Stimulated activated CD4-positive, alpha-beta T cell treated with anti-CD3 and anti-CD28 coated beads, Interleukin-1b, Interleukin-23, amount 100 ng/mL, for 48 hours (primary cell): Measurements from ENCODE around the gene GNPTG.
"Not testable (repeated sequence)": the region's sequence is repeated elsewhere in the genome, so short reads cannot be mapped to it uniquely, and the experiment has no call there.

Experiments used
- DNase-seq: peaks from one replicate; pipeline ENCODE4 v3.0.0-alpha.2; 2020

The GNPTG gene

DNA sequence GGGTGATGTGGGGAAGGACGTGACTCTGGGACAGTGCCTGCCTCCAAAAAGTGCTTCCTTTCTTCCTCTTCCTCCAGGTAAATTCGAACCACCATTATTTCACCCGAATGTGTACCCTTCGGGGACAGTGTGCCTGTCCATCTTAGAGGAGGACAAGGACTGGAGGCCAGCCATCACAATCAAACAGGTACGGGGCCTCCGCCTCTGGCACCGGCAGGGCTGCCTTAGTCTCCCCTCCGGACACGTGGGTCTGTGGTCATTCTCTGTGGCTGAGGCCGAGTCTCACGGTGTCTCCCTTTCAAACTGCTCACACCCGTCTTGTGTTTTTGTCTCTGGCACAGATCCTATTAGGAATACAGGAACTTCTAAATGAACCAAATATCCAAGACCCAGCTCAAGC lies 31.6 kb upstream of the GNPTG start:
- no peak for DNase-seq

DNA sequence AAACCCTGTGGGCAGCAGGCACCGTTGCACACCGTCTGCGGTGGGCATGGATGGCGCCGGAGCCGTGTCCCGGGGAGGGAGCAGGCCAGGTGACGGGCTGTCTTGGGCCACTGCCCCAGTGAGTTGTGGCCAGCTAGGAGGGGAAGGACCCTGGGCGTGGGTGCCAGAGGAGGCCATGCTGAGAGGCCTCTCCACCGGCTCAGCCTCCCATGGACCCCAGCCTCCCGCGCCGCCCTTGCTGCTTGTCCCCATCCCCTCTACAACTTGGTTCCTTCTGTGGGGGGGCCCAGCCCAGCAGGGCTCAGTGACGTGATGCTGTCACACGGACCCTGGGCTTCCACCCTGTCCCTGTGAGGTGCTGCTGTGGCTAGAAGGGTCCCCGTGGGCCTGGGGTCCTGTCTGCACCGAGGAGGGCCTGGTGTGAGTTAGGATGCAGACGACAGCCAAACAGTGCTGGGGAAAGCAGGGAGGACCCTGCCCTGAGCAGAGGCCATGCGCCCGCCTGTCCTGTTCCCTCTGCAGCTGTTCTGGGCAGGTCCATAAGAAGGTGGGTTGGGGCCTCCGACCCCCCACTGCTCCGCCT lies 31.0 kb upstream of the GNPTG start:
- DNase-seq, result no peak

DNA sequence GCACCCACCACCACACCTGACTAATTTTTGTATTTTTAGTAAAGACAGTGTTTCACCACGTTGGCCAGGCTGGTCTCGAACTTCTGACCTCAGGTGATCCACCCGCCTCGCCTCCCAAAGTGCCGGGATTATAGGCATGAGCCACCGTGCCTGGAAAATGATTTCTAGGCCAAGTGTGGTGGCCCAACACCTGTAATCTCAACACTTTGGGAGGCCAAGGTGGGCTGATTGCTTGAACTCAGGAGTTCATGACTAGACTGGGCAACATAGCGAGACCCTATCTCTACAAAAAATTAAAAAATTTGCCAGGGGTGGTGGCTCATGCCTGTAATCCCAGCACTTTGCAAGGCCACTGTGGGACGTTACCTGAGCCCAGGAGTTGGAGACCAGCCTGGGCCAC lies 29.3 kb upstream of the GNPTG start:
- DNase-seq, result no peak

DNA sequence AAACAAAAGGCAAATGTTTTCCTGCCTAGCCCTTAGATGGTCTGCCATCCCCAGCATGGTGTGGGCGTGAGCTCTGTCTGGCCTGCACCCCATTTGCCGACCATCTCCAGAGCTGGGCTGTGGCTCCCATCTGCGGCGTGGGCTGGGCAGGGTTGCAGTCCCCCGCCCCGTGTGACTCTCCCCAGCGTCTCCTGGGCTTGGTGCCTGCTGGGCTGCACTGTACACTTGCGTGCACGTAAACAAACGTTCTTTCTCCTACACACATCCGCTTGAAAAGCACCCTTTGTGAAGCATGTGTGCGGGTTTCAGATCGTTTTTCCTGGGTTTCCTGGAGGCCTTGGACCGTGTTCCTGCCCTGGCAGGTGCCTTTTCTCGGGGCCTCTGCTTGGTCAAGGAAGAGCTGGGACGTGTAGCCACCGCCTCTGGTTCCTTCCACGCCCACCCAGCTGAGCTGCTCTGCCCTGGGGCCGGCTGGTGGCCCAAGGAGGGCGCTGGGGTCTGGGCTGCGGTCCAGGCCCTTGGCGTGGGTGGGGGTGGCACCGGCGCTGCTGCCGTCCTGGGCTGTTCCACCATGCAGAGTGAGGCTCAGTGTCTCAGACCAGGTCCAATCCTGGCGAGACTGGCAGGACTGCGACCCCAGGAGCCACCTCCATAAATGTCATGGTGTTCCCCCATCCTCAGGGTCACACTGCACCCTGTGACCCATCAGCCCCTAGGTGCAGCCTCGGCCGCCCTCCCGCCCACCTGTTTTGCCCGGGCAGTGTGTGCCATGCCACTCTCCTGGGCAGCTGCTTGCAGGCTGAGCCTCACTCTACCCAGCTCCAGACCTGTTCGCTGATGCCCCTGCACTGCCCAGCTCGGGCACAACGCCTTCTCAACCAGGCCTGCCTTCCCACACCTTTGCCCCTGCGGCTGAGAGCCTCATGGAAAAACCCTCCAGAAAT lies 28.2 kb upstream of the GNPTG start:
- DNase-seq, result no peak

DNA sequence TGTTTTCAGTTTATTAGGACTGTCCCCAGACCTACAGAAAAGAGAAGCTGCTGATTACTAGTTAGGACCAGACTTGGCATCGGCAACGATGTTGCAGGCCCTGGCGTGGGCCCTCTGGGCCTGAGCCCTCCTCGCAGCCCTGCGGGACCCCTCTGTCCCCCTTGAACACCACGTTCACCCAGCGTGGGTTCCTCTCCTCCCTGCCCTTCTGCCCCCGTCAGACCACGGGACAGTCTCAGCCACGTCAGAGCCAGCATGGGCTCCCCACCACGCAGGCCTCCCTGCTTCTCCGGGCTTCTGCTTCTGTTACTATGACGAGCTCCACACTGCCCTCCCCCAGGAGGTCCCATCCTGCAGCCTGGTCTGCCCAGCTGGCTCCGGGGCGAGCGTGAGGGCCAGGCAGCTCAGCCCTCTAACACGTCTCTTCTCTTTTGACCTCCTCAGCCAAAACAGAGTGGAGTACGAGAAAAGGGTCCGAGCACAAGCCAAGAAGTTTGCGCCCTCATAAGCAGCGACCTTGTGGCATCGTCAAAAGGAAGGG lies 27.4 kb upstream of the GNPTG start:
- no peak for DNase-seq

DNA sequence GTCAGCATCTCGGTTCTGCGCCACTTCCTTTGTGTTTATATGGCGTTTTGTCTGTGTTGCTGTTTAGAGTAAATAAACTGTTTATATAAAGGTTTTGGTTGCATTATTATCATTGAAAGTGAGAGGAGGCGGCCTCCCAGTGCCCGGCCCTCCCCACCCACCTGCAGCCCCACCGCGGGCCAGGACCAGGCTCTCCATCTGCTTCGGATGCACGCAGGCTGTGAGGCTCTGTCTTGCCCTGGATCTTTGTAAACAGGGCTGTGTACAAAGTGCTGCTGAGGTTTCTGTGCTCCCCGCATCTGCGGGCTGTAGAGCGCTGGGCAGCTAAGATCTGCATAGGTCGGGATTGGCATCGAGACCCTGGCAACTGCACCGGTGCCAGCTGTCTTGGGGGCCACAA lies 26.5 kb upstream of the GNPTG start:
- no peak for DNase-seq

DNA sequence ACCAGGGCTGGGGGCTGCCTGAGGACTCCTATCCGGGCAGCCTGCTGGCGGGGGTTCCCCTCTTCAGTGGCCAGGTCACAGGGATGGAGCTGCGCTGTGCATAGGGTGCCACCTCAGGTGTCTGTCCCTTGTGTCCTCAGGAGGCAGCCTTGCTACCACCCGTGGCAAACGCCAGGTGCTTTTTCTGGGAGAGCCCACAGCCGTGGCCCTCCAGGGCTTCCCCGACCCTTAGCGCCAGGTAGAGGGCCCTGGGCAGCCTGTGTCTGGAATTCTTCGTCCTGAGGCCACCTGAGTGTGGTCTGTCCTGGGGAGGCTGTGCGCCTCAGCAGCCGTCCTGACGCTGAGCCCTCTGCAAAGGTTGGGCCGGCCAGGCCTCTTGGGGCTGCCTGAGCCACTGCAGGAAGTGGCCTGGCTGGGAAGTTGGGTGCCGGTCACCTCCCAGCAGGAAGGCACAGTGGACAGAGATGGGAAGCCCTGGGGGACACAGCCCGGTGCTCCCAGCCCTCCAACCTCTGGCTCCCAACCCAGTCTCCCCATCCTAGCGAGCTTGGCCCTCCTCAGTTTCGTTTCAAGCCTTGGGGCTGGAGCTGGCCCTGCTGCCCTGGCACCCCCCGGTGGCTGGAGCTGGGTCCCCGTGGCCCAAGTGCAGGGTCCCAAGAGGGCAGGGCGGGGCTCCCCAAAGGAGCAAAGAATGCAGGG lies 25.9 kb upstream of the GNPTG start:
- DNase-seq, result no peak

DNA sequence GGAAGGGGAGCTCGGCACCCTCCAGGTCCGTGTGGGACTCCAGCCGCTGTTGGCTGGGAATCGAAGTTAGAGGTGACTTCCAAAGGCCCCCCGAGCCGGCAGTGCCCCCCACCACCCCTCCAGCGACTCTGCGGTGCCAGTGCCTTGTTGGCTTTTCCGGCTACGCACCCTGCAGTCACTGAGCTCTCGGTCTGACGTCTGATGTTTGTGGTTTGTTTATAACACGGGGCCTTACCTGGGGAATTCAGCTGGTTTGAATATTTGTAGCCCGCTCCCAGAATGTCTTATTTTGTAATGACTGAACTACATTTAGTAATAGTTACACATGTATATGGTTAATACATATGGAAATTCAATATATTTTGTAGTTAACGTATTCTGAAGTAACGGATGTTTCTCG lies 25.3 kb upstream of the GNPTG start:
- DNase-seq, result no peak

DNA sequence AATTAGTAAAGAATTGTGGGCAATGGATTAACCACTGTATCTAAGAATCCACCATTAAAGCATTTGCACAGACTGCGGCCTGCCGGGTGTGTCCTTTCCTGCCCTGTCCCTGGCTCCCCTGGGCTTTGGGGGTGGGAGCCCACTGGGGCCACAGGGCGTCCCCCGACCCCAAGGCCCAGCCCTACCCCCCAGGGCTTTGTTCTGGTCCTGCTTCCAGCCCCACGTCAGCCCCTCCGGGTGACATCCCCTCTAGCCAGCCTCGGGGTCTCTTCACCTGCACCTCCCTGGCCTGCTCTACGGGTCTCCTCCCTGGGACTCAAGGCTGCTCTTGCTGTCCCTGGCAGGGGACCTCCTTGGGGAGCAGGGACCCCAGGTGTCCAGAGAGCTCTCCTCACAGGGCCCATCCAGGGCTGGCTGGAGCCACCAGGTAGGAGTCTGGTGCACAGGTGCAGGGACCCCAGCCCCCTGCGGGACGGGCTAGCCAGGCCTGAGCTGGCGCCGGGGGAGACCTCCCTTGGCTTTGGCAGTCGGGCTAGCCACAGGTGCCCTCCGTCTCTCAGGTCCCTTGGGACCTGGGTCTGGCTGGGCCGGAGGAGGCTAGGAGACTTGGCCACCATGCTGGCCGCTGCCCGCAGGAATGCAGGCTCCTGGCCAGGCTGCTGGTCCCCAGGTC lies 24.6 kb upstream of the GNPTG start:
- no peak for DNase-seq

DNA sequence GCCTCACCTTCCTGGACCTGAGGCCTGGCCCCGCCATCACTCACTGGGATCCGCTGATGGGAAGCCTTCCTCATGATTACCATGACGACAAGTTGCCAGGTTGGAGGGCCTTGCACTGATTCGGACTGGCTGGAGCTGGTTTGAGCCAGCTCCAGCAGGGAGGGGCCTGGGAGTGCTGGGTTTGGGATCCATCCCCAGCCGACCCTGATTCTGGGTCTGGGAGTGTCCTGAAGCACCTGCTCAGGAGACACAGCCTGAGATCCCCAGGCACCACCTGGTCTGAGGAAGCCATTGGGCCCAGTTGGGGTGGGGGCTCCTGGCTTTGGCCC lies 24.1 kb upstream of the GNPTG start:
- no peak for DNase-seq

DNA sequence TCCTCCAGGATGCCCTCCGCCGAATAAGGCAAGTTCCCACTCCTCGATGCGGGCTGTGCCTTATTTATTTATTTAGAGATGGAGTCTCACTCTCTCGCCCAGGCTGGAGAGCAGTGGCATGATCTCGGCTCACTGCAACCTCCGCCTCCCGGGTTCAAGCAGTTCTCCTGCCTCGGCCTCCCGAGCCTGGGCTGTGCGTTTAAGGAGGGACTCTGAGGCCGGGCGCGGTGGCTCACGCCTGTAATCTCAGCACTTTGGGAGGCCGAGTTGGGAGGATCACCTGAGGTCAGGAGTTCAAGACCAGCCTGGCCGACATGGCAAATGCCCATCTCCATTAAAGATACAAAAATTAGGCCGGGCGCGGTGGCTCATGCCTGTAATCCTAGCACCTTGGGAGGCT lies 23.6 kb upstream of the GNPTG start:
- DNase-seq, result not testable (repeated sequence)

DNA sequence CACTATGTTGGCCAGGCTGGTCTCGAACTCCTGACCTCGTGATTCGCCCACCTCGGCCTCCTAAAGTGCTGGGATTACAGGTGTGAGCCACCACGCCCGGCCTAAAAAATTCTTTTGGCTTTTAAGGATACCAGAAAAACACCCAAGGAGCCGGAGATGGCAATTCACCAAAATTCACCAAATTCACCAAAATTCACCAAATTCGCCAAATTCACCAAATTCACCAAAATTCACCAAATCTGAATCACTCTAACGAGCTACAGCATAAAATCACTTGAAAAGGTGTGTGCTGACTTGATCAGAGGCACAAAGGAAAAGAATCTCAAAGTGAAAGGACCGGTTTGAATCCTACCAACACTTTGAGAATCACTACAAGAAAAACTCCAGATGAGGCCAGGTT lies 22.8 kb upstream of the GNPTG start:
- not testable (repeated sequence) for DNase-seq

DNA sequence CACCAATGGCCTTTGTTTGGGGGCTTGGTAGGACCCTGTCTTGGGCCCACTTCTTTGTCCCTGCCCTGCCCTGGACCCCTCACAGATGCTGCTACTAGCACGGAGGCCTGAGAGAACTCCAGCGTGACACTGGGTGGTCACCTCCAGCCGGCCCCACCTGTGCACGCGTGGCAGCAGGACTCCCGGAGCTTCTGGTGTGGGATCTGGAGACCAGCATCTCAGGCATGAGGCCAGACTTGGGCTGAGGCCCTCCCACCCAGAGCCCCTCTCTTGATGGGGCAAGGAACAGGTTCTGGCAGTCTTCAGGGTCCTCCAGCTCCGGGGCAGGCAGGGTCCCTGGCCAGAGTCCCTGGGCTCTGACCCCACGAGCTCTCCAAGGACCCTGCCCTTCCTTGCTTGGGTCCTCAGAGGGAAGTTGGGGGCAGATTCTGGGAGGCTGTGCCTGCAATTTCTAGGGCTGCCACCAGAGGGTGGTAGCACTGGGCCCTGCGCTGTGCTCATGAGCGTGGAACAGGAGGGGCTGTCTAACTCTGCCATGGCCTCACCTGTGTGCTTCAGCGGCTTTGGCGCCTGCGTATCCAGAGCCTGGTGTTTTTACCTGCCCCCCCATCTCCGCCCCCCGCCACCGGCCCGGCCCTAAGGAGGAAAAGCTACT lies 21.3 kb upstream of the GNPTG start:
- DNase-seq, result peak; percentile 36

DNA sequence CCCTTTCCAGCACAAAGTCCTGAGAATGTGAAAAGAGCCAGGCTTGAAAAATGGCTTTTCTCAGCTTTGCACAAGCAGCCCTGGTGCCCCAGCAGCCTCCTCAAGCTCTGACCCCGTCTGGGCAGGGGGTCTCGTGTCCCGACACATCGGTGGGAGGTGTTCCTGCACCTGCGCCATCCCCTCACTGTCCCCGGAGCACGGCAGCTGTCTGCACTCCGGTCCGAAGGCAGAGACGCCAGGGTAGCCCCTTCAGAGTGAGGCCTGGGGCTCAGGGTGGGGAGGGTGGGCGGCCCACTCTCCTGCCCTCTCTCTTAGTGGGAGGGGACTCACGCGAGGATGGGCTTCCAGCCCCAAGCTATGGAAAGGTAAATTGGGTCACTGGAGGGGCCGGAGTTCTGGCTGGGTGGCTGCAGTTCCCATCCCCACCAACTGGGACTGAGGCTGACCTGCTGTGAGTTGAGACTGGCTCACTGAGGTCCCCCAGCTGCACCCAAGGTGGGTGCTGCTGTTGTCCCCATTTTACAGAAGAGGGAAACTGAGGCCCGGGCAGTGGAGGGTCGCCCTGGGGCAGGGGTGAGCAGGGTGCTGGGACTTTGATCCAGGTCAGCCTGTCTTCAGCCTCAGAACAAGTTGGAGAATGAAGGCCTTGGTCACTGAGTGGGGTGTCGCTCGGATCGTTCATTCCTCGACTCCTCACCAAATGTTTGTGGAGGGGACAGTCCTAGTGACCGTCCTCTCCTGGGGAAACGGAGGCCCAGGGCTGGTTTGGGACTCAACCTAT lies 20.6 kb upstream of the GNPTG start:
- no peak for DNase-seq

DNA sequence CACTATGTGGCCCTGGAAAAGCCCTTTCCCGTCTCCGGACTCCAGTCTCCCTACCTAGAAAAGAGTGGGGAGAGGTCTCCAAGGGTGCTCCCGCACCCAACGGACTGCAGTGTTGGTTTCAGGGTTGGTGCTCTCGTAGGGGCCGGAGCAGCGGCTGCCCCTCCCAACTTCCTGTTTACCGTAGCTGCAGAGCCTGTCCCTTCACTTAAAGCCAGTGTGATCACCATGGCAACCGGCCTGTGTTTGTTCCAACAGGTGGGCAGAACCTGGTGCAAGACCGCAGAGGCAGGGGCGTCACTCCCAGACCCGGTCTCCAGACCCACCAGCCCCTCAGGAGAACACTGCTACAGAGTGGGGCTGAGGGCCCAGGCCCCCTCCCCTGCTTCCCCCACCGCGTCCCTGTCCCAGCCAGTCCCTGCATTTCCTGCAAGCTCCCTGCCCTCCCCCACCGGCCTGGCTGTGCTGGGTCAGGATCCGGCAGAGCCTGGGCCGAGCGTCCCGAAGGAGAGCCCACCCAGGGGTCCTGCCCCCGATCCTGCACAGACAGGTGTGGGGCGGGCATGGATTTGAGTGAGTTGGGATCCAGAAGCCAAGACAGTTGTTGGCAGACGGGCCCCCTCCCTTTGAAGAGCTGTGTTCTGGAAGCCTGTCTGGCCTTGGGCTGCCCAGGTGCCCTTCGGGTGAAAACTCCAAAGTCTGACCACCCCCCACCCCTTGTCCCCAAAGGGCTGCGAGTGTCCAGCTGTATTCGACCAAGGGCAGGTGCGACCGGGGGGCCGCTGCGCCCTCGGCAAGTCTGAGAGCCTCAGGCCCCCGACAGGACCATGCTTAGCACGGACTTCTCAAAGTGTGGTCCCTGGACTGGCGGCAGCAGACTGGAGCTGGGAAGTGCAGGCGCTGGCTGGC lies 19.8 kb upstream of the GNPTG start:
- no peak for DNase-seq

DNA sequence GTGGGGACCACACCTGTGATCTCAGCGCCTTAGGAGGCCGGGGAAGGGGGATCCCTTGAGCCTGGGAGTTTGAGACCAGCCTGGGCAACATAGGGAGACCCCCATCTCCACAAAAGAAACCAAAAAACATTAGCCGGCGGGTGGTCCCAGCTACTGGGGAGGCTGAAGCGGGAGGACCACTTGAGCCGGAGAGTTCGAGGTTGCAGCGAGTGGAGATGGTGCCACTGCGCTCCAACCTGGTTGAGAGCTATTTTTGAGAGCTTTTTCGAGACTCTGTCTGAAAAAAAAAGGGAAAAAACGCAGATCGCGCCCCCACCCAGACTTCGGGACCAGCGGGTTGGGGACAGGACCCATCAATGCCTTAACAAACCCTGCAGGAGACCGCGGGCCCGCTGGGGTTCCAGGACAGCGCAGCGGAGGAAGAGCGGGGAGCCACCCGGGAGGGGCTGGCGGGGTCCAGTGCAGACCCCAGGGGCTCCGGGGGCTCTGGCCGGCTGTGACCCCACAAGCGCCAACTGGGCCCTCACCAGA lies 19.0 kb upstream of the GNPTG start:
- no peak for DNase-seq

DNA sequence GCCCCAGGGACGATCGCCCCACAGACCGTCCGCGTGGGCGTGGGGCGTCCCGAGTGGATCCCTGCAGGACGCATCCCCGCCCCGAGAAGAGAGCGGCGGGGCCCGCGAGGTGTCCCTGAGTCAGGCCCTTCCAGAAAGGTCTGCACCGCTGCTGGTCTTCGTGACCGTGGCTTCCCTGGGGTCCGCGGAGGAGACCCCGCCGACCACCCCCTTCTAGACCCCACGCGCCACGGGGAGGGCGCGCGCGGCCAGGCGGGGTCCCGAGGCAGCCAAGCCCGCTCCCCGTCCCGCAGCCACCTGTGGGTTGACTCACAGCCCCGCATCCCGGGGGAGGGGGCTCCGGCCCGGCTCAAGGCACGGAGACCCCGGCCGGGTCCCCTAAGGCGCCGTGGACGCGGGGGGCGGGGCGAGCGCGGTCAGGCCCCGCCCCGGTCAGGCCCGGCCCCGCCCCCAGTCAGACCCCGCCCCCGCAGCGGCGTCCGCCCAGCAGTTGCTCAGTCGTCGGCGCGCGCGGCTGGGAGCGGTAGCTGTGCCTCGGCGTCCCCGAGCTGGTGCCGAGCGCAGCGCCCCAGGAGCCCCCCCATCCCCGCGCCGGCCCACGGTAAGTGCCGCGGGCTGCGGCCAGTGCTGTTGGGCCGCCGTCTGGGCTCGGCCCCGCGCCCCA lies 18.4 kb upstream of the GNPTG start, which contains the start of gene BAIAP3:
TSS of gene BAIAP3 (plus strand) at position 497 of the 664 bp plus-strand sequence. CDS start 4,905 bp downstream, outside the sequence.
- peak; percentile 51 for DNase-seq

DNA sequence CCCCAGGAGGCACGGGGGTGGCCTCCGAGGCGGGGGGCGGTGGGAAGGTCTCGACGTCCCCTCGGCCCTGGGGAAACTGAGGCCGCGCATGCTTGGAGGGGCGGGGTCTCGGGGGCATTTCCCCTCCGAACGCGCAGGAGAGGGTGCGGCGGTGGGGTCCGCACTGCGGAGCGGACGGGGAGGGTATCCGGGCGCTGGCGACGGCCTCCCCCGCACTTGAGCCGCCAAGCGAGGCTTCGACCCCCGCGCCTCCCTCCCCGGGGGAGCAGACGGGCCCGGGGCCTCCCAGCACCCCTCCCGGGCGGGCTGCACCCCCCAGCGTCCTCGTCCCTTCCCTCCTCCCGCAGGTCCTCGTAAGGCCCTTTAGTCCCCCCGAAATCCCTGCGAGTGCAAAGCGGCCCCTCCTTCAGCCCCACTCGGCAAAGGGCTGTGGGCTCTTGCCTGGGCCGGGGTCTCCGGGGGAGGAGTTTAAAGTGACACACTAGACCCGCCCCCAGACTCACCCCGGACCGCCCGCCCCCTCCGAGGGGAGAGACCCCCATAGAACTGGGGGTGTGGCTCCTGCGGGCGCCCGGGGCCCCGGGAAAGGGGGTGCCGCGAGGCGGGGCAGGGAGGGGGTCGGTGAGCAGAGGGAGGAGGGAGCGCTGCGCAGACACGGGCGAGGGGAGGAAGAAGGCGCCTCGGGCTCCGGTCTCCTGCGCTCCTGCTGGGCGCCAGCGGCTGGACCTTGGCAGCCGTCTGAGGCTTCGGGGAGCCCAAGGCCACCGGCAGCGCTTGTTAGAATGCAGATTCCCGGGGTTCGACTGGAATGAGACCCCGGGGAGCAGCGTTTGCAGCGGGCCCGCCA lies 17.7 kb upstream of the GNPTG start:
- DNase-seq, result no peak

DNA sequence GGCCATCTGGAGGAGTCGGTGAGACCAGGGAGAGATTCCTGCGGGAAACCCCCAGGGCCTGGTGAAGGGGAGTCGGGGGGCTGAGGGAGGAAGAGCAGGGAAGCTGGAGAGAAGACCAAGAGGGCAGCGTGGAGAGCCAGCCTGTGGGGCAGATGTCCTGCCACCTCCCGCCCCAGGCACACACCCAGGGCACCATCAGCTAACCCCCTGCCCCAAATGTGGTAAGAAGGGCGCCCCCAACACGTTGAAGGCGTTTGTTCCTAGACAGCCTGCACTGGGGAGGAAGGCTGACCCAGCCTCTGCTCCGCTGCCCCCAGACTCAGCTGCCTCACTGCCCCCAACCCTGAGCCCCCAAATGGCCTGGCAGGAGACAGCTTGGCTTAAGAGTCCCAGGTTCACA lies 17.0 kb upstream of the GNPTG start:
- DNase-seq, result no peak
